Progenitor cell of endocrine pancreas (in vitro differentiated cells): ENCODE data around the gene NAT8L. TPM values are rescaled to one million over a fixed set of nuclear protein-coding genes. Genes with fewer than 3 reads are reported as not detected.

Experiments
- DNase-seq: peaks from one replicate; pipeline ENCODE4 v3.0.0; 2021; ENCODE audit warnings: low spot score; ENCODE audit not compliant: unreplicated experiment
- H3K27ac Mint-ChIP-seq: 2 replicates; pipeline ENCODE4 v1.8.0; 2021; ENCODE audit warnings: mild to moderate bottlenecking, moderate library complexity, mixed read lengths
- H3K27me3 Mint-ChIP-seq: 2 replicates; pipeline ENCODE4 v1.8.0; 2021; ENCODE audit warnings: mixed read lengths
- H3K36me3 Mint-ChIP-seq: 2 replicates; pipeline ENCODE4 v1.8.0; 2022; ENCODE audit warnings: mixed read lengths; ENCODE audit not compliant: insufficient read depth
- H3K4me1 Mint-ChIP-seq: 2 replicates; pipeline ENCODE4 v1.8.0; 2021; ENCODE audit warnings: low read depth, mixed read lengths
- H3K4me3 Mint-ChIP-seq: 2 replicates; pipeline ENCODE4 v1.8.0; 2021; ENCODE audit warnings: low read depth, mild to moderate bottlenecking, moderate library complexity, mixed read lengths
- H3K9me3 Mint-ChIP-seq: 2 replicates; pipeline ENCODE4 v1.8.0; 2021; ENCODE audit warnings: low read depth, mixed read lengths
- total RNA-seq: library from RNA; stranded (reverse); gene quantifications from 2 replicates; pipeline ENCODE4 v1.2.1, GENCODE V29; 2021
- TF ChIP-seq, protein P1 (sequence below): fragments of 200-600 bp; sonication (generic); IDR thresholded peaks from one replicate; pipeline ENCODE4 v1.5.0; 2021; ENCODE audit warnings: antibody characterized with exemption, mild to moderate bottlenecking; ENCODE audit not compliant: unreplicated experiment

NAT8L gene
- total RNA-seq, 1 donor from 2014 or later: 20.7 TPM

DNA sequence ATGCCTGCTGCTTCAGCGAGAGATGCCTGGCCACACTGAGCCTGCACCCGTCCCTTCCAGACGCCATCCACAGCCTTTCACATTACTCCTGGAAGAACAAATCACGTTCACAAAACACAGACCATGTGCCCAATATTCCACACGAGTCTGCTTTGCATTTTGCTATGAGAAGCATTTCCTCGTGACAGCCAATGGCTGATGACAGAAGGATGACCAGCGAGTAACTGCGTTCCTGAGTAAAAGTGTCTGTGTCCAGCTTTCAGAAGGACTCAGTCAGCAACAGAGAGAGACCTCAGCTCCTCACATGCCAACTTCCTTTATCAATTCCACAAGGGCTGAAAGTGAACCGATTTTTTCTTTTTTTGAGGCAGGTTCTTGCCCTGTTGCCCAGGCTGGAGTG lies 19.5 kb downstream of the NAT8L start:
- H3K4me1 Mint-ChIP-seq: no peaks in the 10 kb centered on the region
- H3K27ac Mint-ChIP-seq: no peak overlapping the region
- H3K36me3 Mint-ChIP-seq: no peaks in the 10 kb centered on the region
- H3K4me3 Mint-ChIP-seq: no peak overlapping the region
- no peak for DNase-seq
- no peaks in the 10 kb centered on the region for H3K9me3 Mint-ChIP-seq
- H3K27me3 Mint-ChIP-seq: peaks cover 16% of the 10 kb centered on the region
- TF ChIP-seq, protein P1, sequence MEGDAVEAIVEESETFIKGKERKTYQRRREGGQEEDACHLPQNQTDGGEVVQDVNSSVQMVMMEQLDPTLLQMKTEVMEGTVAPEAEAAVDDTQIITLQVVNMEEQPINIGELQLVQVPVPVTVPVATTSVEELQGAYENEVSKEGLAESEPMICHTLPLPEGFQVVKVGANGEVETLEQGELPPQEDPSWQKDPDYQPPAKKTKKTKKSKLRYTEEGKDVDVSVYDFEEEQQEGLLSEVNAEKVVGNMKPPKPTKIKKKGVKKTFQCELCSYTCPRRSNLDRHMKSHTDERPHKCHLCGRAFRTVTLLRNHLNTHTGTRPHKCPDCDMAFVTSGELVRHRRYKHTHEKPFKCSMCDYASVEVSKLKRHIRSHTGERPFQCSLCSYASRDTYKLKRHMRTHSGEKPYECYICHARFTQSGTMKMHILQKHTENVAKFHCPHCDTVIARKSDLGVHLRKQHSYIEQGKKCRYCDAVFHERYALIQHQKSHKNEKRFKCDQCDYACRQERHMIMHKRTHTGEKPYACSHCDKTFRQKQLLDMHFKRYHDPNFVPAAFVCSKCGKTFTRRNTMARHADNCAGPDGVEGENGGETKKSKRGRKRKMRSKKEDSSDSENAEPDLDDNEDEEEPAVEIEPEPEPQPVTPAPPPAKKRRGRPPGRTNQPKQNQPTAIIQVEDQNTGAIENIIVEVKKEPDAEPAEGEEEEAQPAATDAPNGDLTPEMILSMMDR: no peak

DNA sequence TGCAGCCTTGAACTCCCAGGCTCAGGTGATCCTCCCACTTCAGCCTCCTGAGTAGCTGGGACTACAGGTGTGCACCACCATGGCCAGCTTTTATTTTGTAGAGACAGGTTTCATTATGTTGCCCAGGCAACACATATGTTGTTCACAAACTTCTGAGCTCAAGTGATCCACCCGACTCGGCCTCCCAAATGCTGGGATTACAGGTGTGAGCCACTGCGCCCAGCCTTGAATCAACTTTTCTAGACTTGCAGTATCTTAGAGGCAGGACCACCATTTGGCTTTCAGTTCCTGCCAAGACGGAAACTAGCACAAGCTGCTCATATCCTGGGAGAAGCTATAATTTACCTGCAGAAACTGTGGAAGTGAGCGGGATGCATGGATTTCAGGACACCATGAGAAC lies 19.9 kb downstream of the NAT8L start:
- TF ChIP-seq, protein P1: no peak

DNA sequence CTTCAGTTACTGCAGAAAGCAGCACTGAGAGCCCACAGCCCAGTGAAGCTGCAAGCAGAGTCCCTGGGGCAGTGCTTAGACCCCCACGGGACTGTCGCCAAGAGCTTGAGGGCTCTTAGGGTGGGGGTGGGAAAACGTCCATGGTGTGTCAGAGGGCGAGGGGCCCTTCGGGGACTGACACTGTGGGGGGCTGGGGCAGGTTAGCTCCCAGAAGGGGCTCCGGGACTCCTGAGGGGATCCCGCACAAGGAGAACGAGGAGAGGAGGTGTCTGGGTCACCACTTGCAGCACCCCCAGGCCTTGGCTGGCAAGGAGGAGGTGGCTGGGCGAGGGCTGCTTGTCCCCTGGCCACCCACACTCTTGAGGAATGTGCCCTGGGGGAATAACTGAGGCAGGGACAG lies 20.8 kb downstream of the NAT8L start:
- TF ChIP-seq, protein P1: no peak
- Mint-ChIP-seq H3K9me3 (no peaks in the 10 kb centered on the region), H3K36me3 (no peaks in the 10 kb centered on the region), H3K27me3 (peaks cover 20% of the 10 kb centered on the region), H3K4me3 (no peak overlapping the region), H3K27ac (no peak overlapping the region), H3K4me1 (no peaks in the 10 kb centered on the region)
- no peak for DNase-seq

More for the DNA sequence above, 19.9 kb downstream of the NAT8L start:
- no peaks in the 10 kb centered on the region for H3K9me3 Mint-ChIP-seq
- H3K4me3 Mint-ChIP-seq: no peak overlapping the region
- H3K36me3 Mint-ChIP-seq: no peaks in the 10 kb centered on the region
- no peak overlapping the region for H3K27ac Mint-ChIP-seq
- no peak for DNase-seq
- no peaks in the 10 kb centered on the region for H3K4me1 Mint-ChIP-seq
- peaks cover 17% of the 10 kb centered on the region for H3K27me3 Mint-ChIP-seq

DNA sequence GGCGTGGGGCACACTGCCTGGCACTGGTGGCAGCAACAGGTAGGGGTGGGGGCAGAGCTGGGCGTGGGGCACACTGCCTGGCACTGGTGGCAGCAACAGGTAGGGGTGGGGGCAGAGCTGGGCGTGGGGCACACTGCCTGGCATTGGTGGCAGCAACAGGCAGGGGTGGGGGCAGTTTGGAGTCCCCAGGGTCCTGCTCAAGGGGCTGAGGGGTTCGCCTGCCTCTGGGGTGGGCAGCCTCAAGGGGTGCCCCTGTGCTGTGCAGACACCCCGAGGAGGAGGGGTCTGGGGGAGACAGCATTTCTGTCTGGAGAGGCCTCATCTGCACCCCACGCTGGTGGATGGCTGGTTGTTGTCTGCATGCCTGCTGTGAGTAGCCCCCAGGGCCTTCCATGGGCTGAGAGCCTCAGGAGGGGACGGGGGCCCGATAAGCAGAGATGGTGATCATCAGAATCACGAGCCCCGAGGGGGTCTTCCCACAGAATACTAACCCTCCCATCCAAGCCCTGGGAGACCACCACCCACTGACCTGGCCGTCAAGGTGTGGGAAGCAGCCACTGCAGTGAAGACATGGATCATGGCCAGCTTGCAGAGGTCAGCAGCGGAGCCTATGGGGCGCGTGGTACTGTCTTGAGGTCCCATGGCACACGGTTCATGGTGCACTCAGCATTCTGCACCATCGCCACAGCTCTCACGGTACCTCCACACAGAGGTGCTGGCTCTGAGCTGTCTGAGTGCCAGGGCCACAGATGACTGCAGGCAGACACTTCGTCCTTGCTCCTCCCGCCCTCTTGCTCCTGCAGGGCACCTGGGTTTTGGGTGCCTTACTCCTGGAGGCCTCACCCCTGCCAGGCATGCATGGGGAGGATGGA lies 21.5 kb downstream of the NAT8L start:
- no peaks in the 10 kb centered on the region for H3K36me3 Mint-ChIP-seq
- TF ChIP-seq, protein P1: no peak
- no peak for DNase-seq
- H3K27ac Mint-ChIP-seq: no peak overlapping the region
- H3K4me3 Mint-ChIP-seq: no peak overlapping the region
- no peaks in the 10 kb centered on the region for H3K4me1 Mint-ChIP-seq
- peaks cover 20% of the 10 kb centered on the region for H3K27me3 Mint-ChIP-seq
- no peaks in the 10 kb centered on the region for H3K9me3 Mint-ChIP-seq

DNA sequence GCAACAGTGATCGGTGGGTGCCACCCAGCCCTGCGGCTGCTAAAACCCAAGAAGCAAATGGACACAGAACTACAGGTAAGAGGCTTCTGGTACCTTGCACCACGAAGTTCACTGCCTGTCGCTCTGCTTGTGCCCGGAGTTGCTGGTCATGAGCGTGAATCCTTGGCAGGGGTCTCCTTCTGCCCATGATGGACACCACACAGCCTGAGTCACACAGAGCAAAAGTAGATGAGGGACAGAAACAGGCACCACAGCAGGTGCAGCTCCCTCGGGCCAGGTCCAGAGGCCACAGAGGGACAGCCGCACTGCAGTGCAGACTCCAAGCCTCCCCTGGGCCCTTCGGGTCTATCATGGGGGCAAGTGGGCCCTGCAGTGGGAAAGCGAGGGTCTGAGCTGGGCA lies 22.4 kb downstream of the NAT8L start:
- no peaks in the 10 kb centered on the region for H3K9me3 Mint-ChIP-seq
- TF ChIP-seq, protein P1: no peak

More for the DNA sequence above, 22.4 kb downstream of the NAT8L start:
- DNase-seq: no peak
- Mint-ChIP-seq H3K4me1 (no peaks in the 10 kb centered on the region), H3K4me3 (no peak overlapping the region), H3K27ac (no peak overlapping the region), H3K27me3 (peaks cover 20% of the 10 kb centered on the region), H3K36me3 (no peaks in the 10 kb centered on the region)
